HL-60 (cell line): ENCODE measurements around the gene ENOX1.

Experiments used
- DNase-seq, 2 experiments: peaks; one replicate each; pipeline ENCODE4 v3.0.0-alpha.2; 2010 to 2020; ENCODE audit warnings: low read depth in 1 of 2, low spot score in 1 of 2
- H3K27ac ChIP-seq: fragments of 250-450 bp; sonication (Bioruptor Pico); replicated peaks from 2 replicates; pipeline ENCODE4 v1.5.1; 2020; ENCODE audit warnings: mild to moderate bottlenecking, moderate library complexity
- H3K27me3 ChIP-seq: fragments of 250-450 bp; sonication (Bioruptor Pico); 2 replicates; pipeline ENCODE4 v1.5.1; 2021; ENCODE audit warnings: mild to moderate bottlenecking, moderate library complexity; ENCODE audit not compliant: insufficient read depth, poor library complexity, severe bottlenecking
- H3K4me3 ChIP-seq: replicated peaks from 2 replicates; pipeline ENCODE4 v1.5.1; 2011; ENCODE audit warnings: mild to moderate bottlenecking, control low read depth, low read length; ENCODE audit not compliant: insufficient read depth
- CTCF ChIP-seq: IDR thresholded peaks from one replicate; pipeline ENCODE4 v1.5.1; 2011; ENCODE audit warnings: low read length, control low read depth, inconsistent platforms; ENCODE audit not compliant: insufficient read depth
- GABPA ChIP-seq: IDR thresholded peaks from 2 replicates; pipeline ENCODE4 v1.6.1; 2012; ENCODE audit warnings: low read depth
- POLR2AphosphoS5 ChIP-seq: IDR thresholded peaks from 2 replicates; pipeline ENCODE4 v1.6.1; 2012; ENCODE audit warnings: low read depth
- REST ChIP-seq: IDR thresholded peaks from 2 replicates; pipeline ENCODE4 v1.6.1; 2012; ENCODE audit warnings: low read depth; ENCODE audit not compliant: insufficient replicate concordance
- SPI1 ChIP-seq: IDR thresholded peaks from 2 replicates; pipeline ENCODE4 v1.6.1; 2012; ENCODE audit warnings: low read depth, mild to moderate bottlenecking, borderline replicate concordance

ENOX1 gene

GRCh38 chr13:43299374-43299773 lies 487.4 kb downstream of the ENOX1 start:
- TF ChIP-seq SPI1 = no peak
- no peak for TF ChIP-seq POLR2AphosphoS5
- TF ChIP-seq REST = no peak
- no peak for TF ChIP-seq CTCF
- no peak for TF ChIP-seq GABPA

GRCh38 chr13:43298816-43299215 lies 488.0 kb downstream of the ENOX1 start:
- DNase-seq = no peak
- peaks cover 13% of the 10 kb centered on the region for H3K27me3 ChIP-seq
- no peak for TF ChIP-seq GABPA
- TF ChIP-seq REST = no peak
- TF ChIP-seq CTCF = no peak
- no peak for TF ChIP-seq SPI1
- TF ChIP-seq POLR2AphosphoS5 = no peak
- no peak overlapping the region for H3K27ac ChIP-seq
- H3K4me3 ChIP-seq = no peak overlapping the region

More at GRCh38 chr13:43299374-43299773, 487.4 kb downstream of the ENOX1 start:
- Histone ChIP-seq H3K27me3 (peaks cover 13% of the 10 kb centered on the region), H3K4me3 (no peak overlapping the region), H3K27ac (no peak overlapping the region)
- no peak for DNase-seq

- no peak for DNase-seq
- Histone ChIP-seq H3K27ac (no peak overlapping the region), H3K27me3 (peaks cover 13% of the 10 kb centered on the region), H3K4me3 (no peak overlapping the region)
- TF ChIP-seq CTCF (no peak), GABPA (no peak), POLR2AphosphoS5 (no peak), REST (no peak), SPI1 (no peak)
Measured at GRCh38 chr13:43297967-43298678, 488.6 kb downstream of the ENOX1 start.
